Osteocyte (in vitro differentiated cells): Measurements from ENCODE around the gene MMP28. TPM values are rescaled to one million over a fixed set of nuclear protein-coding genes. Genes with fewer than 3 reads are reported as not detected.

Experiments used
- DNase-seq: peaks from one replicate; pipeline ENCODE4 v3.0.0; 2021; ENCODE audit warnings: mixed read lengths; ENCODE audit not compliant: unreplicated experiment; ENCODE audit errors: extremely low spot score
- H3K27ac Mint-ChIP-seq: one replicate; pipeline ENCODE4 v1.8.0; 2021; ENCODE audit warnings: mild to moderate bottlenecking, mixed read lengths; ENCODE audit not compliant: unreplicated experiment
- H3K27me3 Mint-ChIP-seq: one replicate; pipeline ENCODE4 v1.8.0; 2021; ENCODE audit warnings: mixed read lengths; ENCODE audit not compliant: unreplicated experiment
- H3K36me3 Mint-ChIP-seq: one replicate; pipeline ENCODE4 v1.8.0; 2021; ENCODE audit warnings: mixed read lengths; ENCODE audit not compliant: unreplicated experiment
- H3K4me1 Mint-ChIP-seq: one replicate; pipeline ENCODE4 v1.8.0; 2021; ENCODE audit warnings: mixed read lengths; ENCODE audit not compliant: unreplicated experiment
- H3K4me3 Mint-ChIP-seq: one replicate; pipeline ENCODE4 v1.8.0; 2021; ENCODE audit warnings: mild to moderate bottlenecking, moderate library complexity, mixed read lengths; ENCODE audit not compliant: unreplicated experiment
- H3K9me3 Mint-ChIP-seq: one replicate; pipeline ENCODE4 v1.8.0; 2021; ENCODE audit warnings: mixed read lengths; ENCODE audit not compliant: unreplicated experiment
- total RNA-seq: library from RNA; stranded (reverse); gene quantifications from 2 replicates; pipeline ENCODE4 v1.2.1, GENCODE V29; 2021
- TF ChIP-seq, protein P1 (sequence below): fragments of 200-600 bp; sonication (generic); IDR thresholded peaks from 2 replicates; pipeline ENCODE4 v1.5.0; 2021; ENCODE audit warnings: antibody characterized with exemption, mild to moderate bottlenecking, moderate library complexity

The MMP28 gene
- total RNA-seq, 1 donor from 2014 or later: 0.75 TPM

GRCh38 chr17:35729405-35729833 is 66.0 kb downstream of the MMP28 start:
- DNase-seq: no peak
- Mint-ChIP-seq H3K4me3 (no peak overlapping the region), H3K27me3 (no peaks in the 10 kb centered on the region), H3K9me3 (no peaks in the 10 kb centered on the region), H3K27ac (no peak overlapping the region), H3K4me1 (peaks cover 61% of the 10 kb centered on the region), H3K36me3 (peaks cover 8% of the 10 kb centered on the region)
- TF ChIP-seq, protein P1, sequence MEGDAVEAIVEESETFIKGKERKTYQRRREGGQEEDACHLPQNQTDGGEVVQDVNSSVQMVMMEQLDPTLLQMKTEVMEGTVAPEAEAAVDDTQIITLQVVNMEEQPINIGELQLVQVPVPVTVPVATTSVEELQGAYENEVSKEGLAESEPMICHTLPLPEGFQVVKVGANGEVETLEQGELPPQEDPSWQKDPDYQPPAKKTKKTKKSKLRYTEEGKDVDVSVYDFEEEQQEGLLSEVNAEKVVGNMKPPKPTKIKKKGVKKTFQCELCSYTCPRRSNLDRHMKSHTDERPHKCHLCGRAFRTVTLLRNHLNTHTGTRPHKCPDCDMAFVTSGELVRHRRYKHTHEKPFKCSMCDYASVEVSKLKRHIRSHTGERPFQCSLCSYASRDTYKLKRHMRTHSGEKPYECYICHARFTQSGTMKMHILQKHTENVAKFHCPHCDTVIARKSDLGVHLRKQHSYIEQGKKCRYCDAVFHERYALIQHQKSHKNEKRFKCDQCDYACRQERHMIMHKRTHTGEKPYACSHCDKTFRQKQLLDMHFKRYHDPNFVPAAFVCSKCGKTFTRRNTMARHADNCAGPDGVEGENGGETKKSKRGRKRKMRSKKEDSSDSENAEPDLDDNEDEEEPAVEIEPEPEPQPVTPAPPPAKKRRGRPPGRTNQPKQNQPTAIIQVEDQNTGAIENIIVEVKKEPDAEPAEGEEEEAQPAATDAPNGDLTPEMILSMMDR: no peak

GRCh38 chr17:35728551-35728950 is 66.9 kb downstream of the MMP28 start:
- Mint-ChIP-seq H3K27me3 (no peaks in the 10 kb centered on the region), H3K36me3 (peaks cover 16% of the 10 kb centered on the region), H3K4me1 (peaks cover 65% of the 10 kb centered on the region), H3K27ac (no peak overlapping the region), H3K9me3 (no peaks in the 10 kb centered on the region), H3K4me3 (no peak overlapping the region)
- no peak for DNase-seq
- TF ChIP-seq, protein P1: no peak

DNA sequence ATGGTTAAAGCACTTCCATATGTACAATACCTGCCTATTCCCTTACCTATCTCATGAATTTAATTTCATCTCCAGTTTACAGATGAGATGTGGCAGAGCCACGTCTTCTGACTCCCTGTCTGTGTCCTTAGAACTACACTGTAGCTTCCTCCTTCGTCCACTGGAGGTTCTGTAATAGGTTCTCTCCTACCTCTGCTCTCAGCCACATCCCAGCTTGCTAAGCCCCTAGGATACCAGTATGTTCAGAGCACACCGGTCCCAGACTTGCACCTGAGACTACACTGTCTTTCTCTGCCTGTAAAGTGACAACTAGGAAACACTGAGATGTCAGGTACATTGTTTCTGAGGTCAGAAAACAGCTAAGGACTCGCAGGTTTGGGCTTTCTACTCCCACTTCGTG is 67.8 kb downstream of the MMP28 start:
- peak overlapping the region; percentile 98 for H3K27ac Mint-ChIP-seq
- no peak overlapping the region for H3K4me3 Mint-ChIP-seq
- H3K27me3 Mint-ChIP-seq: no peaks in the 10 kb centered on the region

DNA sequence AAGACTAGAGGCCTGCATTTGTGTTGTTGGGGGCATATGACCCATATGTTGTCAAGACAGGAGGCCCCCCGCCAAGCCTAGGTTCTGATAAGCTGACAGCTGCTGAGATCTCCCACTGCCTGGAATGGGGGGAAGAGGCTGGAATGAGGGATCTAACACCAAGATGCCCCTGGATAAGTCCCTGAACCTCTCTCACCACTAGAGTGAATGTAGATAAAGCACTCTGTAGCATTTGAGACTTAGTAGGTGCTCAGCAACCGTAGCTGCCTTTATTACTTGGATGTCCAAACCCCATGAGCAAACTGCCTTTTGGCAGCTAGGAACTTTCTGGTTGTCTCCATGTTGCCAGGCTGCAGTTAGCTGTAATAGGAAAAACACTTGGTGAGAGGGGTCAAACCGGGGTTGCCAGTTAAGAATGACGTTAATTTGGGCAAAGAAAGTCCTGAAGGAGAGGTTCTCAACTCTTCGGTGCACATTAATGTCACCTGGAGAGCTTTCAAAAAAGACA is 68.4 kb downstream of the MMP28 start:
- no peak overlapping the region for H3K4me3 Mint-ChIP-seq
- H3K4me1 Mint-ChIP-seq: peaks cover 58% of the 10 kb centered on the region
- DNase-seq: no peak
- H3K9me3 Mint-ChIP-seq: no peaks in the 10 kb centered on the region
- H3K27me3 Mint-ChIP-seq: no peaks in the 10 kb centered on the region
- TF ChIP-seq, protein P1: no peak
- peak overlapping the region; percentile 98 for H3K27ac Mint-ChIP-seq
- peaks cover 24% of the 10 kb centered on the region for H3K36me3 Mint-ChIP-seq

More for the DNA sequence above, 67.8 kb downstream of the MMP28 start:
- Mint-ChIP-seq H3K9me3 (no peaks in the 10 kb centered on the region), H3K36me3 (peaks cover 22% of the 10 kb centered on the region), H3K4me1 (peaks cover 62% of the 10 kb centered on the region)
- no peak for DNase-seq
- TF ChIP-seq, protein P1: no peak

DNA sequence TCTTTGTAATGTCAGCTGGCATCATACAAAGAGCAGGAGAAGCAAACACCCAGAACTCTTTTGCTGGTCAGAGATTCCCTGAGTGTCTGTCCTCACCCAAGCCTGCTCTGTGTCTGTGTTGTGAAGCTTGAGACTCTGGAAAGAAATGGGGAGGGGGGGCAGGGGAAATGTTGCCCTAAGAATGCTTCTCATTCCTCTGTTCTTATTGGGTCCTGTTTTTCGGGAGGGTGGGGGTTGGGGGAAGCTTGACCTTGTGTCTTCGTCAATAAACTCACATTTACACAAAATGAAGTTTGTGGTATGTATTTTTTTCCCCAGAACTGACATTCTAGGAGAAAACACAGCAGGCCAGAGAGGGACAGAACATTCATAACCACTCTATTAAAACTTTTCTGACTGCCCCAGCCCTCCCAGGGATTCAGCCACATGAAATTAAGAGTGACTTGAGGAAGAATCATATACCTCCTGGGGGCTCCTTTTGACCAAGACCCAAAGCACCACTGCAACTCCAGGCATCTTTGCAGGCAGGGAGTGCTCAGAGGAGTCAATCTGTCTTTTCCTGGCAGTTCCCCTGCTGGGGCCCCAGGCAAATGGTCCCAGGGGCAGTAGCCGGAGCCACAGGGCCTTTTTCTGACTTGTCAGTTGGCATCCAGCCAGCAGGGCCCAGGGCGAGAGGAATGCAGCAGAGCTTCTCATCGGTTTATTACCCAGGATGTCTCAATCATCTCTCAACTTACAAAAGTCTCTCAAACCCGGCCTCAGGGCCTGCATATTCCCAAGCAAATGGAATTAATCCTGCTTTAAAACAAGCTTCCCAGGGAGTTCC is 69.1 kb downstream of the MMP28 start:
- Mint-ChIP-seq H3K4me3 (peak overlapping the region; percentile 49), H3K4me1 (peaks cover 58% of the 10 kb centered on the region), H3K9me3 (no peaks in the 10 kb centered on the region), H3K27ac (peak overlapping the region; percentile 98), H3K27me3 (no peaks in the 10 kb centered on the region), H3K36me3 (peaks cover 28% of the 10 kb centered on the region)
- DNase-seq: peak; percentile 98
- TF ChIP-seq, protein P1: no peak
